Measurements from ENCODE around the gene TMED9.

Gene TMED9

DNA sequence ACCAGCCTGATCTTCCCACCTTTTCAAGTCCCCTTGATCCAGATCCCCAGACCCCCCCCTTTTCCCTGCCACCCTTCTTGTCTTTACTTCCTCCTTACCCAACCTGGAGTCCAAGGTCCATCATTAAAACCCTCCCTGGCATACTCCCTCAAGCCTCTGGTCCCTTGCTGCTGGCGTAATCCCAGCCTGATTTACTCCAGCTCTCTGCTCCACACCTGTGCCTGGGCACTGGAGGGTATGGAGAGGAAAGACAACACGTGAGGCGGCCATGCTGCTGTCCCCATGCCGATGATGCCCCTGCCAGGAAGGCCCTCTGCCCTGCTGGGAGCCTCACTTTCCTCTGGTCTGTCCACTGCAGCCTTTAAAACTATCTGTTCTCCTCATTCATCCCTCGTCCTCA is 13.1 kb downstream of the TMED9 start:
- TF ChIP-seq, protein P1, sequence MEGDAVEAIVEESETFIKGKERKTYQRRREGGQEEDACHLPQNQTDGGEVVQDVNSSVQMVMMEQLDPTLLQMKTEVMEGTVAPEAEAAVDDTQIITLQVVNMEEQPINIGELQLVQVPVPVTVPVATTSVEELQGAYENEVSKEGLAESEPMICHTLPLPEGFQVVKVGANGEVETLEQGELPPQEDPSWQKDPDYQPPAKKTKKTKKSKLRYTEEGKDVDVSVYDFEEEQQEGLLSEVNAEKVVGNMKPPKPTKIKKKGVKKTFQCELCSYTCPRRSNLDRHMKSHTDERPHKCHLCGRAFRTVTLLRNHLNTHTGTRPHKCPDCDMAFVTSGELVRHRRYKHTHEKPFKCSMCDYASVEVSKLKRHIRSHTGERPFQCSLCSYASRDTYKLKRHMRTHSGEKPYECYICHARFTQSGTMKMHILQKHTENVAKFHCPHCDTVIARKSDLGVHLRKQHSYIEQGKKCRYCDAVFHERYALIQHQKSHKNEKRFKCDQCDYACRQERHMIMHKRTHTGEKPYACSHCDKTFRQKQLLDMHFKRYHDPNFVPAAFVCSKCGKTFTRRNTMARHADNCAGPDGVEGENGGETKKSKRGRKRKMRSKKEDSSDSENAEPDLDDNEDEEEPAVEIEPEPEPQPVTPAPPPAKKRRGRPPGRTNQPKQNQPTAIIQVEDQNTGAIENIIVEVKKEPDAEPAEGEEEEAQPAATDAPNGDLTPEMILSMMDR (conservative IDR thresholded peaks at IDR 0.05; ENCODE audit: low read depth, low read length), result no peak
- no peak for DNase-seq (ENCODE audit: low read depth)
- no peak overlapping the region for H3K4me3 ChIP-seq (ENCODE audit: low read depth, low read length)

GRCh38 chr5:177605667-177606066 is 13.7 kb downstream of the TMED9 start:
- no peak overlapping the region for H3K4me3 ChIP-seq (ENCODE audit: low read depth, low read length)
- no peak for DNase-seq (ENCODE audit: low read depth)
- TF ChIP-seq, protein P1 (conservative IDR thresholded peaks at IDR 0.05; ENCODE audit: low read depth, low read length), result no peak

GRCh38 chr5:177606071-177607051 is 14.4 kb downstream of the TMED9 start:
- no peak overlapping the region for H3K4me3 ChIP-seq (ENCODE audit: low read depth, low read length)
- DNase-seq (ENCODE audit: low read depth), result no peak
- TF ChIP-seq, protein P1 (conservative IDR thresholded peaks at IDR 0.05; ENCODE audit: low read depth, low read length), result no peak

- no peak for DNase-seq (ENCODE audit: low read depth)
- no peak overlapping the region for H3K4me3 ChIP-seq (ENCODE audit: low read depth, low read length)
- TF ChIP-seq, protein P1 (conservative IDR thresholded peaks at IDR 0.05; ENCODE audit: low read depth, low read length), result no peak
These were observed 15.1 kb downstream of the TMED9 start for GRCh38 chr5:177607115-177607451.

DNA sequence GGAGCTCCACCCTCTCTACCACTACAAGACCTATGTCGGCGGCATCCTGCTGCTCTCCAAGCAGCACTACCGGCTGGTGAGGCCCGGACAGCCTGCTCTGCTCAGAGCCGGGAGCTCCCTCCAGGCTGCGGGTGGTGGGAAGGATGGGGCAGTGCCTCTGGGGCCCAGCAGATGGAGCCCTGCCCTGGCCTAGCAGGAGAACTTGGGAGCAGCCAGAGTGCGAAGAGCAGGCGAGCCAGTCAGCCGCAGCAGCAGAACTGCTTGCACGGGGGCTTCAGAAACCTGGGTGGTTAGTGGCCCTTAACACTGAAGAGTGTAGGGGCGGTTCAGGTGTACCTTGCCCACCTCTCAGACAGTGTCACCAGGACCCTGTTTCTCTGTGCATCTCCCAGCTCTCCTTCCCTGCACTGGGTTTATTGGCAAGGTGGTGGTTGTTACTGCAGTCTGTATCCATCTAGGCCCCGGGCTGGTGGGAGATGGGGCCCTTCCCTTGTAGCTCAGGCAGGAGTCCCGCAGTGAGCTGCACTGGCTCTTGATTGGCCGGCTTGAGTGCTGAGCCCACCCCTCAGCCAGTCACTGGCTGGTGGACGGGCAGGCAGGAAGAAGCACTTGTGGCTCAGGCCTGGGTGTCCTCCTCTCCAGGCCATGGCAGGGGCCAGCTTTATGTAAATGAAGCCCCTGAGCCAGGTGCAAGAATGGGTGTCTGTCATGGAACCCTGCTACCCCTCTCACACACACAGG is 15.6 kb downstream of the TMED9 start:
- DNase-seq (ENCODE audit: low read depth), result peak; percentile 97
- H3K4me3 ChIP-seq (ENCODE audit: low read depth, low read length), result no peak overlapping the region
- TF ChIP-seq, protein P1 (conservative IDR thresholded peaks at IDR 0.05; ENCODE audit: low read depth, low read length), result peak; percentile 95

DNA sequence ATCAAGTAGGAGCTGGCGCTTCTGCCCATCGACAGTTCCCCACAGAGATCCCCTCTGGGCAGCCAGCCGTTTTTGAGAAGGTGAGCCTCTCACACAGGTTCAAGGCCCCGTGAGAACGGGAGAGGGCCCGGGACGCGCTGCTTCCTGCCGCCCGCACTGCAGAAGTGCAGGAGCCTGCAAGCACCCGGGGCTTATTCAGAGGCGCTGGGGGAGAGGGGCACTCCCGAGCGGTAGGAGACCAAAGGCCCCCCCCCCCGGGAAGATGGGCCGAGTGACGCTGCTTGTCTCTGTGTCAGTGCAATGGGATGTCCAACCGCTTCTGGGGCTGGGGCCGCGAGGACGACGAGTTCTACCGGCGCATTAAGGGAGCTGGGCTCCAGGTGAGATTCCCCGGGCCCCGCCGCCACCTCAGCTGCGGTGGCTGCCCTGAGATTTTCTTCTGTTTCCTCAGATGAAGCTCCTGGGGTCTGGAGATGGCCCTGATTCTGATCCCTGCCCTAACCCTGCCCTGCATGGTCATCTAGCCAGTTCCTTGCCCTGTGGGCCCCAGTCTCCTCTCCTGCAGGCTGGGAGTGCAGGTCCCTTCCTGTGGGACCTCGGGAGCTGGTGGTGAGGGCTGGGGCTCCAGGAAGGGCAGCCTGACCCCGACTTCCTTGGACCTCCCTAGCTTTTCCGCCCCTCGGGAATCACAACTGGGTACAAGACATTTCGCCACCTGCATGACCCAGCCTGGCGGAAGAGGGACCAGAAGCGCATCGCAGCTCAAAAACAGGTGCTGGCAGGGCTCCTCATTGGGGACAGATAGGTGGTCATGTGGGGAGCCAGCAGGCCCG is 16.5 kb downstream of the TMED9 start:
- TF ChIP-seq, protein P1 (conservative IDR thresholded peaks at IDR 0.05; ENCODE audit: low read depth, low read length), result no peak
- no peak for DNase-seq (ENCODE audit: low read depth)
- H3K4me3 ChIP-seq (ENCODE audit: low read depth, low read length), result no peak overlapping the region

Data from choroid plexus epithelial cell (primary cell).